HEK293T (cell line): Measurements from ENCODE around the gene NEDD9.

Experiments
- CTCF ChIA-PET: fragments of 350-600 bp; formaldehyde crosslinking; extraction: SDS; loops from one replicate; lab custom pipeline; 2021; ENCODE audit warnings: antibody characterized with exemption, inconsistent platforms; lab: Yijun Ruan, JAX
- POLR2A ChIA-PET: fragments of 350-600 bp; formaldehyde crosslinking; extraction: SDS; loops from one replicate; lab custom pipeline; 2020; ENCODE audit warnings: antibody characterized with exemption, inconsistent platforms; lab: Yijun Ruan, JAX
- DNase-seq: peaks from one replicate; pipeline ENCODE4 v3.0.0; 2012; ENCODE audit warnings: mixed read lengths; ENCODE audit errors: extremely low spot score
- ARNT ChIP-seq: fragments of 450-650 bp; IDR thresholded peaks from 2 replicates; pipeline ENCODE4 v1.6.1; 2017; ENCODE audit warnings: mild to moderate bottlenecking
- BHLHE40 ChIP-seq: fragments of 450-650 bp; IDR thresholded peaks from 2 replicates; pipeline ENCODE4 v1.6.1; 2016; ENCODE audit warnings: mild to moderate bottlenecking, moderate library complexity, borderline replicate concordance
- CTBP1 ChIP-seq: fragments of 450-650 bp; IDR thresholded peaks from 2 replicates; pipeline ENCODE4 v1.6.1; 2016; ENCODE audit warnings: borderline replicate concordance
- ELF4 ChIP-seq: fragments of 450-650 bp; IDR thresholded peaks from 2 replicates; pipeline ENCODE4 v1.6.1; 2017; ENCODE audit warnings: antibody characterized with exemption
- FOXA1 ChIP-seq: fragments of 450-650 bp; IDR thresholded peaks from 2 replicates; pipeline ENCODE4 v1.6.1; 2016; ENCODE audit warnings: mild to moderate bottlenecking
- FOXK2 ChIP-seq: fragments of 450-650 bp; IDR thresholded peaks from 2 replicates; pipeline ENCODE4 v1.6.1; 2016; ENCODE audit warnings: mild to moderate bottlenecking
- FOXM1 ChIP-seq: fragments of 450-650 bp; IDR thresholded peaks from 2 replicates; pipeline ENCODE4 v1.6.1; 2017; ENCODE audit warnings: mild to moderate bottlenecking, borderline replicate concordance
- HDGF ChIP-seq: fragments of 450-650 bp; IDR thresholded peaks from 2 replicates; pipeline ENCODE4 v1.6.1; 2017; ENCODE audit warnings: antibody characterized with exemption, borderline replicate concordance
- L3MBTL2 ChIP-seq: fragments of 450-650 bp; conservative IDR thresholded peaks from 2 replicates; pipeline ENCODE4 v1.6.1; 2016; ENCODE audit warnings: mild to moderate bottlenecking
- LEF1 ChIP-seq: fragments of 450-650 bp; IDR thresholded peaks from 2 replicates; pipeline ENCODE4 v1.6.1; 2017; ENCODE audit warnings: mild to moderate bottlenecking, borderline replicate concordance
- NFRKB ChIP-seq: fragments of 450-650 bp; IDR thresholded peaks from 2 replicates; pipeline ENCODE4 v1.6.1; 2016; ENCODE audit warnings: mild to moderate bottlenecking, moderate library complexity
- PKNOX1 ChIP-seq: fragments of 450-650 bp; IDR thresholded peaks from 2 replicates; pipeline ENCODE4 v1.6.1; 2016
- SP1 ChIP-seq: fragments of 450-650 bp; IDR thresholded peaks from 2 replicates; pipeline ENCODE4 v1.6.1; 2017
- SUZ12 ChIP-seq: fragments of 450-650 bp; IDR thresholded peaks from 2 replicates; pipeline ENCODE4 v1.6.1; 2016; ENCODE audit warnings: mild to moderate bottlenecking
- TARDBP ChIP-seq: fragments of 450-650 bp; IDR thresholded peaks from 2 replicates; pipeline ENCODE4 v1.6.1; 2016
- ZNF384 ChIP-seq: fragments of 450-650 bp; IDR thresholded peaks from 2 replicates; pipeline ENCODE4 v1.6.1; 2016

Gene NEDD9

GRCh38 chr6:11208854-11209253, 23.6 kb downstream of the NEDD9 start:
- POLR2A ChIA-PET = interaction anchor here (0.7 kb wide), 1 partner anchor 20 kb away, joined by 3 read pairs; no protein-coding TSS in a partner anchor
- DNase-seq = no peak
- TF ChIP-seq ELF4 (no peak), ARNT (no peak), FOXK2 (no peak), ZNF384 (no peak)
- CTCF ChIA-PET = no interaction called here

GRCh38 chr6:11208267-11208666, 24.2 kb downstream of the NEDD9 start:
- ChIA-PET CTCF (interaction anchor here (0.7 kb wide), 1 partner anchor 182 kb away, joined by 3 read pairs; no protein-coding TSS in a partner anchor), POLR2A (interaction anchor here (0.7 kb wide), 1 partner anchor 21 kb away, joined by 3 read pairs; no protein-coding TSS in a partner anchor)
- TF ChIP-seq FOXA1 (no peak), HDGF (no peak), CTBP1 (no peak), ARNT (no peak), ZNF384 (no peak)
- DNase-seq = no peak

GRCh38 chr6:11207199-11207968, 25.1 kb downstream of the NEDD9 start:
- TF ChIP-seq ZNF384 (no peak), FOXM1 (no peak), FOXA1 (no peak), SP1 (no peak), PKNOX1 (no peak), CTBP1 (no peak), ELF4 (no peak), SUZ12 (no peak), L3MBTL2 (no peak), FOXK2 (no peak), ARNT (no peak), BHLHE40 (no peak), NFRKB (no peak), HDGF (no peak), LEF1 (no peak), TARDBP (no peak)
- no peak for DNase-seq
- ChIA-PET POLR2A (no interaction called here), CTCF (interaction anchor here (1.1 kb wide), 1 partner anchor 15 kb away, joined by 3 read pairs; no protein-coding TSS in a partner anchor)

- ChIA-PET CTCF (interaction anchor here (1.1 kb wide), 1 partner anchor 16 kb away, joined by 3 read pairs; no protein-coding TSS in a partner anchor), POLR2A (no interaction called here)
- no peak for DNase-seq
- no peak for TF ChIP-seq SP1
- no peak for TF ChIP-seq HDGF
- TF ChIP-seq FOXK2 = no peak
- TF ChIP-seq NFRKB = no peak
Observed at GRCh38 chr6:11206576-11206975, 25.9 kb downstream of the NEDD9 start.

- DNase-seq = no peak
- ChIA-PET CTCF (interaction anchor here (0.8 kb wide), 1 partner anchor 19 kb away, joined by 4 read pairs; no protein-coding TSS in a partner anchor), POLR2A (no interaction called here)
- TF ChIP-seq FOXA1 (no peak), TARDBP (no peak), ARNT (no peak), FOXK2 (no peak), CTBP1 (no peak), NFRKB (no peak), PKNOX1 (no peak)
Observed at GRCh38 chr6:11204794-11205366, 27.6 kb downstream of the NEDD9 start.

GRCh38 chr6:11204005-11204399, 28.5 kb downstream of the NEDD9 start:
- no peak for TF ChIP-seq CTBP1
- TF ChIP-seq ZNF384 = no peak
- TF ChIP-seq HDGF = no peak
- no peak for TF ChIP-seq FOXA1
- no peak for TF ChIP-seq FOXK2
- no peak for TF ChIP-seq TARDBP
- TF ChIP-seq L3MBTL2 = no peak
- no peak for TF ChIP-seq FOXM1
- no peak for TF ChIP-seq ELF4
- TF ChIP-seq SP1 = no peak
- TF ChIP-seq SUZ12 = no peak
- TF ChIP-seq ARNT = no peak
- TF ChIP-seq NFRKB = no peak
- TF ChIP-seq BHLHE40 = no peak
- TF ChIP-seq LEF1 = no peak
- TF ChIP-seq PKNOX1 = no peak
- DNase-seq = no peak
- ChIA-PET CTCF (no interaction called here), POLR2A (no interaction called here)
